HEK293 (cell line): ENCODE results near the gene NELFB.

Experiments used
- CTCF ChIA-PET: fragments of 350-600 bp; formaldehyde crosslinking; extraction: SDS; loops from one replicate; lab custom pipeline; 2021; ENCODE audit warnings: antibody characterized with exemption; lab: Yijun Ruan, JAX
- POLR2A ChIA-PET: fragments of 300-600 bp; formaldehyde crosslinking; extraction: SDS; loops from one replicate; lab custom pipeline; 2020; ENCODE audit warnings: antibody characterized with exemption, inconsistent platforms; lab: Yijun Ruan, JAX
- H3K27ac ChIP-seq: fragments of 200-500 bp; sonication (Bioruptor generic); 2 replicates; pipeline ENCODE4 v1.5.1; 2014; ENCODE audit warnings: low read depth, low read length, control low read depth, inconsistent platforms; ENCODE audit errors: extremely low read depth
- H3K36me3 ChIP-seq, 2 experiments: fragments of 200-500 bp in 1 of 2; sonication (Bioruptor generic) in 1 of 2; 1 replicate in 1 of 2; 2 replicates in 1 of 2; pipeline ENCODE4 v1.5.1; 2014 to 2017; ENCODE audit warnings: inconsistent platforms in 2 of 2, low read length in 2 of 2; ENCODE audit not compliant: control insufficient read depth in 2 of 2, insufficient read depth in 1 of 2
- H3K4me1 ChIP-seq: fragments of 200-500 bp; sonication (Bioruptor generic); 2 replicates; pipeline ENCODE4 v1.5.1; 2014; ENCODE audit warnings: mild to moderate bottlenecking, low read length, inconsistent platforms; ENCODE audit not compliant: control insufficient read depth, insufficient read depth
- H3K4me3 ChIP-seq: 2 replicates; pipeline ENCODE4 v1.5.1; 2011; ENCODE audit warnings: low read depth, mild to moderate bottlenecking, control low read depth, low read length, moderate library complexity
- H3K9me3 ChIP-seq: fragments of 200-500 bp; sonication (Bioruptor generic); 2 replicates; pipeline ENCODE4 v1.5.1; 2014; ENCODE audit warnings: low read depth, low read length, inconsistent platforms; ENCODE audit not compliant: control insufficient read depth, insufficient read depth
- BCL6B ChIP-seq: fragments of 450-650 bp; formaldehyde crosslinking; IDR thresholded peaks from 2 replicates; pipeline ENCODE4 v1.5.1; 2017; ENCODE audit warnings: missing biosample characterization, missing genetic modification characterization
- GLIS2 ChIP-seq: fragments of 450-650 bp; formaldehyde crosslinking; IDR thresholded peaks from 2 replicates; pipeline ENCODE4 v1.5.1; 2016; ENCODE audit warnings: missing biosample characterization, missing genetic modification characterization
- HIC1 ChIP-seq: fragments of 450-650 bp; formaldehyde crosslinking; IDR thresholded peaks from 2 replicates; pipeline ENCODE4 v1.5.1; 2016; ENCODE audit warnings: missing biosample characterization, missing genetic modification characterization
- KLF1 ChIP-seq: fragments of 450-650 bp; formaldehyde crosslinking; IDR thresholded peaks from 2 replicates; pipeline ENCODE4 v1.5.1; 2016; ENCODE audit warnings: missing biosample characterization, missing genetic modification characterization
- KLF9 ChIP-seq: fragments of 450-650 bp; formaldehyde crosslinking; IDR thresholded peaks from 2 replicates; pipeline ENCODE4 v1.5.1; 2016; ENCODE audit warnings: missing biosample characterization, missing genetic modification characterization, low read depth
- ZBTB8A ChIP-seq: fragments of 450-650 bp; formaldehyde crosslinking; IDR thresholded peaks from 2 replicates; pipeline ENCODE4 v1.5.1; 2016; ENCODE audit warnings: missing biosample characterization, missing genetic modification characterization
- ZIC2 ChIP-seq: fragments of 450-650 bp; formaldehyde crosslinking; IDR thresholded peaks from 2 replicates; pipeline ENCODE4 v1.5.1; 2016; ENCODE audit warnings: missing biosample characterization, missing genetic modification characterization
- ZNF146 ChIP-seq: fragments of 450-650 bp; formaldehyde crosslinking; IDR thresholded peaks from 2 replicates; pipeline ENCODE4 v1.5.1; 2016; ENCODE audit warnings: missing biosample characterization, missing genetic modification characterization
- ZNF335 ChIP-seq: fragments of 450-650 bp; formaldehyde crosslinking; conservative IDR thresholded peaks from 2 replicates; pipeline ENCODE4 v1.5.1; 2016; ENCODE audit warnings: missing biosample characterization, missing genetic modification characterization
- ZNF341 ChIP-seq: fragments of 450-650 bp; formaldehyde crosslinking; IDR thresholded peaks from 2 replicates; pipeline ENCODE4; 2016; ENCODE audit warnings: low read depth, missing biosample characterization, missing genetic modification characterization
- ZNF404 ChIP-seq: fragments of 450-650 bp; formaldehyde crosslinking; IDR thresholded peaks from 2 replicates; pipeline ENCODE4 v1.5.1; 2017; ENCODE audit warnings: missing biosample characterization, missing genetic modification characterization
- ZNF423 ChIP-seq: fragments of 450-650 bp; formaldehyde crosslinking; IDR thresholded peaks from 2 replicates; pipeline ENCODE4 v1.5.1; 2016; ENCODE audit warnings: missing biosample characterization, missing genetic modification characterization
- ZNF548 ChIP-seq: fragments of 450-650 bp; formaldehyde crosslinking; IDR thresholded peaks from 2 replicates; pipeline ENCODE4 v1.5.1; 2016; ENCODE audit warnings: missing biosample characterization, missing genetic modification characterization
- ZNF571 ChIP-seq: fragments of 450-650 bp; formaldehyde crosslinking; IDR thresholded peaks from 2 replicates; pipeline ENCODE4 v1.5.0; 2017; ENCODE audit warnings: missing biosample characterization, missing genetic modification characterization
- ZNF600 ChIP-seq: fragments of 450-650 bp; formaldehyde crosslinking; IDR thresholded peaks from 2 replicates; pipeline ENCODE4 v1.5.1; 2016; ENCODE audit warnings: missing biosample characterization, missing genetic modification characterization
- ZNF658 ChIP-seq: fragments of 450-650 bp; formaldehyde crosslinking; IDR thresholded peaks from 2 replicates; pipeline ENCODE4; 2016; ENCODE audit warnings: missing biosample characterization, missing genetic modification characterization

Gene NELFB

GRCh38 chr9:137244486-137245449 is 10.4 kb upstream of the NELFB start:
- CTCF ChIA-PET = interaction anchor here (0.6 to 3.6 kb wide), 4 partner anchors 8 to 208 kb away, joined by 5 to 29 read pairs (median 11); partner anchors contain the start of gene NELFB
- POLR2A ChIA-PET = interaction anchor here (0.9 to 11.5 kb wide), 12 partner anchors 8 to 454 kb away, joined by 3 to 336 read pairs (median 7); partner anchors contain the start of genes CYSRT1, MAN1B1, NELFB and RNF208
- 0 out of 2 replicates have a peak, but pooled peaks cover 3% of the 10 kb centered on the region for H3K4me1 ChIP-seq
- no peaks in the 10 kb centered on the region for H3K9me3 ChIP-seq
- TF ChIP-seq ZNF658 (tag by site-specific recombination) (no peak), ZNF548 (tag by site-specific recombination) (no peak), ZNF335 (tag by site-specific recombination) (peak; percentile 39), KLF1 (tag by site-specific recombination) (peak; percentile 34; the same call in 1 of the 2 replicates), ZNF423 (tag by site-specific recombination) (no peak), ZNF404 (no peak), ZIC2 (tag by site-specific recombination) (peak; percentile 1), KLF9 (tag by site-specific recombination) (peak; percentile 50), ZNF571 (tag by site-specific recombination) (no peak), GLIS2 (tag by site-specific recombination) (peak; percentile 32; the same call in 1 of the 2 replicates), ZNF146 (no peak), ZBTB8A (tag by site-specific recombination) (peak; percentile 49; the same call in 1 of the 2 replicates), ZNF341 (0 out of 2 replicates have a peak, but pooled peaks have one; percentile 10), ZNF600 (tag by site-specific recombination) (0 out of 2 replicates have a peak, but pooled peaks have one; percentile 38)
- TF ChIP-seq, all 188 proteins: peak for 8
- Histone ChIP-seq H3K4me3 (no peak overlapping the region), H3K27ac (no peak overlapping the region), H3K36me3 (peaks cover 0 to 26% of the 10 kb centered on the region in 2 experiments; a peak in 1 of 3 replicates)

- ChIA-PET CTCF (interaction anchor here (0.6 to 3.6 kb wide), 3 partner anchors 8 to 27 kb away, joined by 5 to 29 read pairs (median 16); partner anchors contain the start of gene NELFB), POLR2A (interaction anchor here (2.0 to 11.5 kb wide), 5 partner anchors 8 to 116 kb away, joined by 19 to 336 read pairs (median 103); partner anchors contain the start of genes CYSRT1, NELFB, RNF208 and RNF224)
- Histone ChIP-seq H3K9me3 (no peaks in the 10 kb centered on the region), H3K4me1 (0 out of 2 replicates have a peak, but pooled peaks cover 3% of the 10 kb centered on the region), H3K27ac (no peak overlapping the region), H3K36me3 (peaks cover 0 to 26% of the 10 kb centered on the region in 2 experiments; a peak in 1 of 3 replicates), H3K4me3 (no peak overlapping the region)
- peak; percentile 11; the same call in 1 of the 2 replicates for TF ChIP-seq ZIC2 (tag by site-specific recombination)
- TF ChIP-seq HIC1 (tag by site-specific recombination) = 0 out of 2 replicates have a peak, but pooled peaks have one; percentile 12
- TF ChIP-seq ZNF341 = no peak
- no peak for TF ChIP-seq BCL6B (tag by site-specific recombination)
Measured at GRCh38 chr9:137245450-137246421, 9.4 kb upstream of the NELFB start.
